ENCODE results near the gene ANK3. TPM values are rescaled to one million over a fixed set of nuclear protein-coding genes. Genes with fewer than 3 reads are reported as not detected.

Gene ANK3
- total RNA-seq, 1 experiment from 2014 or later = 32.0 TPM

DNA sequence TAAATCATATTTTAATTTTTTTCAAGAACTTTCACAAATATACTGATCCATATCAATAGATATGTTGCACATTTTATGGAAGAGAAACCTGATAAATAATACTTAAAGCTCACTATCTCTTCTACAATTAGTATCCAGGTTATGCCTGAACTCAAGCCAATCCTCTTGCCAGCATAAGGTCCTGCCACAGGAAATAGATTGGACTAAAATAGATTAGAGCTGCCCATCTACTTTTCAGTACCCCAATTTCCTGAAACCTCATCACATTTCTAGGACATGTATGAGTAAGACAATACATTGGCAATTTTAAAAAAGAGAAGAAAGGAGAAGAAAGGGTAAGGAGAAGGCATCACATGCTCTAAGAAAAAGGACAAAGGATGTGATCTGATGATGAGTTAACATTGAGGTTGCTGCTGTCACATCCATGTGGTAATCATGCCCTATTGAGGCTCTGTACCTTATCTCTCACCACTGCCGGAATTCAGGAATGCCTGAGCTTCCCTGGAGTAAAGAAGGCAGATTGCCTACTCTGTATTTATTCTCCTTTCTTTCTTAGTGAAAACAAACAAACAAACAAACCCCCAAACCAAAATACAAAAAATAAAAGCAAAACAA is 199.7 kb downstream of the ANK3 start:
- Histone ChIP-seq H3K27ac (no peak overlapping the region), H3F3A (ENCODE audit: insufficient read depth, low read depth) (peaks cover 13% of the 10 kb centered on the region; the same call in 1 of the 2 replicates), H3K9me2 (ENCODE audit: insufficient read depth) (no peaks in the 10 kb centered on the region), H3K79me2 (ENCODE audit: low read depth) (no peaks in the 10 kb centered on the region), H3K4me3 (no peak overlapping the region), H2AFZ (no peak overlapping the region), H3K4me2 (no peak overlapping the region), H3K9me3 (ENCODE audit: insufficient read depth, low read depth) (peaks cover 4% of the 10 kb centered on the region; the same call in 1 of the 2 replicates), H4K20me1 (ENCODE audit: insufficient read depth) (no peaks in the 10 kb centered on the region), H3K36me3 (ENCODE audit: low read depth) (no peaks in the 10 kb centered on the region), H3K27me3 (ENCODE audit: insufficient read depth, low read depth) (no peaks in the 10 kb centered on the region), H3K4me1 (replicated peaks; ENCODE audit: insufficient read depth) (peaks cover 19% of the 10 kb centered on the region)
- BruUV-seq (replicated peaks) = no TSS peak
- DNase-seq = no peak
- ChIA-PET CTCF (no interaction called here), POLR2A (ENCODE audit: unreplicated experiment) (no interaction called here)
- intact Hi-C loops (cut with micrococcal nuclease; ENCODE audit: unreplicated experiment) = no loop called here
- no peak for TF ChIP-seq EZH2 (IDR thresholded peaks at IDR 0.05; ENCODE audit: low read depth)
- TF ChIP-seq, protein P1, sequence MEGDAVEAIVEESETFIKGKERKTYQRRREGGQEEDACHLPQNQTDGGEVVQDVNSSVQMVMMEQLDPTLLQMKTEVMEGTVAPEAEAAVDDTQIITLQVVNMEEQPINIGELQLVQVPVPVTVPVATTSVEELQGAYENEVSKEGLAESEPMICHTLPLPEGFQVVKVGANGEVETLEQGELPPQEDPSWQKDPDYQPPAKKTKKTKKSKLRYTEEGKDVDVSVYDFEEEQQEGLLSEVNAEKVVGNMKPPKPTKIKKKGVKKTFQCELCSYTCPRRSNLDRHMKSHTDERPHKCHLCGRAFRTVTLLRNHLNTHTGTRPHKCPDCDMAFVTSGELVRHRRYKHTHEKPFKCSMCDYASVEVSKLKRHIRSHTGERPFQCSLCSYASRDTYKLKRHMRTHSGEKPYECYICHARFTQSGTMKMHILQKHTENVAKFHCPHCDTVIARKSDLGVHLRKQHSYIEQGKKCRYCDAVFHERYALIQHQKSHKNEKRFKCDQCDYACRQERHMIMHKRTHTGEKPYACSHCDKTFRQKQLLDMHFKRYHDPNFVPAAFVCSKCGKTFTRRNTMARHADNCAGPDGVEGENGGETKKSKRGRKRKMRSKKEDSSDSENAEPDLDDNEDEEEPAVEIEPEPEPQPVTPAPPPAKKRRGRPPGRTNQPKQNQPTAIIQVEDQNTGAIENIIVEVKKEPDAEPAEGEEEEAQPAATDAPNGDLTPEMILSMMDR (conservative IDR thresholded peaks at IDR 0.05) = no peak

DNA sequence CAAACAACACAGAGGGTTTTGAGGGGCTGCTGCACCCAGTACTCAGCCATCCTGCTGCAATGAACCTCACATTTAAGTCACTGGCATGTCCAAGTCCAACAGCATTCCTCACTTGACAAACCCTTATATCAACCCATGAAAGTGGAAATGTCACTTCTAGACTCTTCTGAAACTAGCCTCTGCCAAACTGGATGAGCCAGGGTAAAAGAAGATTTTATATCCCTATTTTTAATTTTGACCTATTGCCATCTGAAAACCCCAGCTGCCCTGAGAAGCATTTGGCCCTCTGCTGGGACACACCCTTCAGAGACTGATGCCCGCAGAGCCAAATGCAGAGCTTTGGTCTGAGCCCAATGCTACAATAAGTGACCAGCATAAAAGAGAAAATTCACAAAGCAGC is 201.1 kb downstream of the ANK3 start:
- Histone ChIP-seq H3K36me3 (ENCODE audit: low read depth) (no peaks in the 10 kb centered on the region), H3K27me3 (ENCODE audit: insufficient read depth, low read depth) (no peaks in the 10 kb centered on the region), H3K79me2 (ENCODE audit: low read depth) (no peaks in the 10 kb centered on the region), H3K27ac (no peak overlapping the region), H3K4me3 (no peak overlapping the region), H3K4me2 (no peak overlapping the region), H3F3A (ENCODE audit: insufficient read depth, low read depth) (peaks cover 13% of the 10 kb centered on the region; the same call in 1 of the 2 replicates), H3K4me1 (replicated peaks; ENCODE audit: insufficient read depth) (peaks cover 19% of the 10 kb centered on the region), H4K20me1 (ENCODE audit: insufficient read depth) (no peaks in the 10 kb centered on the region), H2AFZ (no peak overlapping the region), H3K9me2 (ENCODE audit: insufficient read depth) (no peaks in the 10 kb centered on the region), H3K9me3 (ENCODE audit: insufficient read depth, low read depth) (peaks cover 4% of the 10 kb centered on the region; the same call in 1 of the 2 replicates)
- POLR2A ChIA-PET (ENCODE audit: unreplicated experiment) = no interaction called here
- BruUV-seq (replicated peaks) = no TSS peak
- CTCF ChIA-PET = no interaction called here
- intact Hi-C loops (cut with micrococcal nuclease; ENCODE audit: unreplicated experiment) = no loop called here
- TF ChIP-seq, protein P1 (conservative IDR thresholded peaks at IDR 0.05) = no peak
- no peak for TF ChIP-seq EZH2 (IDR thresholded peaks at IDR 0.05; ENCODE audit: low read depth)
- no peak for DNase-seq

DNA sequence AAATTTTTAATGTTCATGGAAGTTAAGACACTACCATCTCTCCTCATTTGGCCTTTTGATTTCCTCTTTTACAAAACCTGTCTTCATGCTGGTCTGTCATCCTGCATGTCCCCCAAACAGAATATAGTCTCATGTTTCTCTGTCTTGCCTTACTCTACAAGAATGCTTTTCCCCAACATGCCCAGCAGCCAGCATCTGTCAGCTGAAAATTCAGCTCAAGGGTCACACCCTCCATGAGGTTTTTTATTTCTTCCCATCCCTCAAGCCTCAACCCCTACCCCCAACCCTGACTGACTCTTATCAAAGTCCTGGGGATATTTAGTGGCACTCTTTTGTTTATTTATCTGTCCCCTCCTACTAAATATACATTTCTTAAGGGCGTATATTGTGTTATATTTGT is 202.0 kb downstream of the ANK3 start:
- ChIA-PET POLR2A (ENCODE audit: unreplicated experiment) (no interaction called here), CTCF (no interaction called here)
- Histone ChIP-seq H3K27ac (no peak overlapping the region), H3K9me3 (ENCODE audit: insufficient read depth, low read depth) (peaks cover 4% of the 10 kb centered on the region; the same call in 1 of the 2 replicates), H2AFZ (no peak overlapping the region), H3K4me3 (no peak overlapping the region), H3K4me1 (replicated peaks; ENCODE audit: insufficient read depth) (peaks cover 19% of the 10 kb centered on the region), H4K20me1 (ENCODE audit: insufficient read depth) (no peaks in the 10 kb centered on the region), H3F3A (ENCODE audit: insufficient read depth, low read depth) (peaks cover 13% of the 10 kb centered on the region; the same call in 1 of the 2 replicates), H3K9me2 (ENCODE audit: insufficient read depth) (no peaks in the 10 kb centered on the region), H3K27me3 (ENCODE audit: insufficient read depth, low read depth) (no peaks in the 10 kb centered on the region), H3K36me3 (ENCODE audit: low read depth) (no peaks in the 10 kb centered on the region), H3K79me2 (ENCODE audit: low read depth) (no peaks in the 10 kb centered on the region), H3K4me2 (no peak overlapping the region)
- no peak for DNase-seq
- BruUV-seq (replicated peaks) = no TSS peak
- TF ChIP-seq, protein P1 (conservative IDR thresholded peaks at IDR 0.05) = no peak
- no peak for TF ChIP-seq EZH2 (IDR thresholded peaks at IDR 0.05; ENCODE audit: low read depth)
- intact Hi-C loops (cut with micrococcal nuclease; ENCODE audit: unreplicated experiment) = no loop called here
